HG03196 (cell line): ENCODE data around the gene HMCN1.
A peak's percentile ranks its signal among the peaks of the same experiment; 100 is the strongest.

Experiments used
- ATAC-seq: cut with Tn5 transposase; IDR thresholded peaks from one replicate; pipeline ENCODE4 v1.9.1; 2021; ENCODE audit not compliant: unreplicated experiment

The HMCN1 gene

DNA sequence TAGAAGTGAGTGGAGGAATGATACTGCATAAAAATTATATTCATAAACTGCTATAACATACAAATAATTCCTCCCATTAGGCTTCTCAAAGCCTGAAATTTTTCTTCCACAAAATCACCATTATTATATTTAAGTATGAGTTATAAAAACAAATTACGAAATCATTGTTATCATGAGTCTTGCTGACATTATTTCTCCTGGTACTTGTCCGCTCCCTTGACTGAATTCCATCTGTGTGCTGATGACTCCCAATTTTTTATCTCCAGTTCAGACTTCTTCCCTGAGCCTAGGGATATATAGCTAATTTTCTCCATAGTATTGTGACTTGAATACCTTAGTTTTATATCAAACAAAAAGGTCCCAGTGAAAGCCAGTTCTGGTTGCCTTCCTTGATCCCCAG, 268.2 kb downstream of the HMCN1 start:
- ATAC-seq, result no peak

DNA sequence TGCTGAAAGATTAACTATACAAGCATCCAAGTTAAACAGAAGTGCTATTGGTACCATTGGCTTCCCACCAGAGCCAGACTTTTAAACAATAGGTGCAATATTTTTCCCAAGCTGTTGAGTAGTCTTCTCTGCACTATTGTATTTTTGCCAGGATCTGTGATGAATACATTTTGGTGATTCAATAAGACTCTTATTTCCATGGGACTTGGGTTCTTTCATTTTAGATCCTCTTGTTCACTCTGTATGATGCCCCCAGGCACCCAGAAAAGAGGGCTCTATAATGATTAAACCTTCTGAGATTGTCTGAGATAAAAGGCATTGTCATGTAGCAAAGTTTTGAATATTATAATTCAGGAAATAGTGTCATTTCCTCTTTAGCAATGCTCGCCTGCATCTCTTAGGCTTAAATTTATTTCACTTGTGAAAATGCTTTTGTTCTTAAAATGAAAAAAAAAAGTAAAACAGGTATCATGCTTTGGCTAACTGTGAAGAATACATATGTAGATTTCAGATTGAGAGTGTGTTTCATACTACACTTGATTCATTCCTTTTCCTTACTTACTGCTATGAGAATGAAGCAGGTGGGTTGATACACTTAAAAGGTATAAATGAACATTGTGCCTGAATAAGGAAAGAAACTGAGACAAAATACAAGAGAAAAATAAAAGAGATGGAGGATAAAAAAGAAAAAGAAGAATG, 275.0 kb downstream of the HMCN1 start:
- ATAC-seq, result no peak

DNA sequence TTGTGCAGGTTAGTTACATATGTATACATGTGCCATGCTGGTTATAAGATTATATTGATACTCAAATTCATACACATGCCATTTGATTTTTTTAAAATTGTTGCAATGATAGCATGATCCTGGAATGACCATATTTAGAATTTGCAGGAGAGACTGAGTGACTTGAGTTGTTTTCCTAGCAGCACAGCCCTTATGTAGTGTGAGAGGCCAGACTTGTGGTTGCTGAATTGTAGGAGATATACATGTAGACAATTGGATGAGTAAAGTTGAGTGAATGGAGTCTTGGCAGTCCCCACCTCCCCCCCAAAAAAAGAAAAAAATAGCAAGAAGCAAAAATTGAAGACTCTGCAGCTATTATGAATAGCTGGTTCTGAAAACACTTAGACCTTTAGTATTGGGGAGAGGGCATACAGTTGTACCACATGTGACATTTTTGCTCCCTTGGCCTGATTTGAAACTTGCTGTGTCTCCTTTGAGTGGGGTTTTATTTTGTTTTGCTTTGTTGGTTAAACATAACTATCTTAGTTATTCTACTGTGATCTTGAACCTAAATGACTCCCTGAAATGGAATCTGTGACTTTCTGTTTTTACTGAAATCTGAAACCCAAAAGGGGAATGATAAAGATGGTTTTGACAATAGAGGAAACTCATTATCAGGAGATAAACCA, 280.3 kb downstream of the HMCN1 start:
- ATAC-seq, result no peak

DNA sequence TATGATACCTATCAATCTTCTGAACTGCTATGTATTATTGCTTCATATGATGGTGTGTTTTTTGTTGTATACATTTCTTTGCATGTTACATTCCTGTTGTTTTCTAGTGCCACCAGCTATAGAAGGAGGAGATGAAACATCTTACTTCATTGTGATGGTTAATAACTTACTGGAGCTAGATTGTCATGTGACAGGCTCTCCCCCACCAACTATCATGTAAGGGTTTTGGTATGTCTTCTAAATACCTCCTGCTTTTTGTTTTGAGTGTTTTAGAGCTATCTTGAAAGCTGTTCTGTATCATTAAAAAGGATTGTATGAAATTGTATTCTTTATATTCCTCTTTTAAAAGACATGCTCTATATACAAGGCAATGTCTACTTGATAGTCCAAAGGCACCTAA, 282.7 kb downstream of the HMCN1 start:
- ATAC-seq, result no peak

DNA sequence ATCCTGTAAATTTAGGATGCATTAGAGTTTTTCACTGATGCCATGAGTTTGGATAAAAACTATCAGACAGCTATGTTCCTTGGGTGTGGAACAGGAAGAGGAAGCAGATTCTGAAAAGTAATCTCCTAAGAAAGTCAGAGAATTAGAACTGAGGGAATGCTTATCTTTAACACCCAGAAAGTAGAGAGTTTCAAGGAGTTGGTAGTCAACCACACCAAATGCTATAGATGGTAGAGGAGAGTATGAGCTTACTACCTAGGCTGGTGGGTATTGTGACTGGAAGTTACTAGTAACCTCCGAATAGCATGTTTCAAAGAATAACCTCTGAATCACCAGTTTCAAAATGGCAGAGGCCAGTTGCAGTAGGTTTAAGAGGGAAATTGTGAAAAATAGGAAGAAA, 288.0 kb downstream of the HMCN1 start:
- no peak for ATAC-seq

DNA sequence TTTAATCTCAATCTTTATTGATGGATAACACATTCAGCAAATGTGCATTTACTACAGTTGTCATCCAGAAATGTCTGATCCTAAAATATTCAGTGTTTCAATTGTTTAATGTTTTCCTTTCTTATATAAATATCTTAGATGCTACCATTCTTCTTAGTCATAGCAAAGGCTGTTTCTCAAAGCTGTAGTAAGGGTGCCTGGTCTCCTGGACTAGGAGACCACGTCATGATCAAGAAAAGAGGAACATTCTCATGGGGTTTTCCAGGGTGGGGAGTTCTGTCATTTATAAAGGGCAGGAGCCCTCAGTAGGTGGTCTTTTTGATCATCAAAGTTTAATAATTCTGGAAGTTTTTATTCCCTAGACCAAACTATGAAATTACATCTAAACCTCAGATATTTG, 292.8 kb downstream of the HMCN1 start:
- ATAC-seq, result no peak

DNA sequence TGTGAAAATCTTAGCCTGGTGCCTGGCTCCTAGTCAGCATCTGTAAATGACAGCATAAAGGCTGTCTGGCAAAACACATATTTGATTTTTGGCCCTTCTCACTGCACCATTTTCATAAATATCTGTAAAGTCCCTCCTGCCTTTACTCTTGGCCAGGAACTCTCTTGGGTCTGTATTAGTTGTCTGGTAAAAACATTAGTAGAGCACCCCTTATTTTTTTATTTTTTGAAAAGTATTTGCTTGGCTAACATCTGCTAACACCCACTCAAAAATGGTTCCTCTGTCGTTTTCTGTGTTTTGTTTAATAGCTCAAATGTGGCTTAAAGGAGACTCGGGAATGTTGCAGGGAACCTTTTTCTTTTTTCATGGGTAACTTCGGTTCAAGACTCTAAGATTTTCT, 293.4 kb downstream of the HMCN1 start:
- ATAC-seq, result no peak

DNA sequence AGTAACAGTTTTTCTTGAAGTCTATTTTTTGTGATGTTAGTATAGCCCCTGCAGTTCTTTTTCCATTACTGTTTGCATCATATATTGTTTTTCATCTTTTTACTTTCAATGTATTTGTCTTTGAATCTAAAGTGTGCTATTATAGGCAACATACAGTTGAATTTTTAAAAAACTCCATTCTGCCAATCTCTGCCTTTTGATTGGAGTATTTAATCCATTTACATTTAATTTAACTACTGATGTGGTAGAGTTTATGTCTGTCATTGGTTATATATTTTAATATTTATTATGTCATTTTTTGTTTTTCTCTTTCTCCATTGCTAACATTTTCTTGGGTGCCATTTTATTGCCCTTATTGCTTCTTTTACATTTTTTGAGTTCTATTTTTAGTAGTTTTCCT, 296.3 kb downstream of the HMCN1 start:
- no peak for ATAC-seq

DNA sequence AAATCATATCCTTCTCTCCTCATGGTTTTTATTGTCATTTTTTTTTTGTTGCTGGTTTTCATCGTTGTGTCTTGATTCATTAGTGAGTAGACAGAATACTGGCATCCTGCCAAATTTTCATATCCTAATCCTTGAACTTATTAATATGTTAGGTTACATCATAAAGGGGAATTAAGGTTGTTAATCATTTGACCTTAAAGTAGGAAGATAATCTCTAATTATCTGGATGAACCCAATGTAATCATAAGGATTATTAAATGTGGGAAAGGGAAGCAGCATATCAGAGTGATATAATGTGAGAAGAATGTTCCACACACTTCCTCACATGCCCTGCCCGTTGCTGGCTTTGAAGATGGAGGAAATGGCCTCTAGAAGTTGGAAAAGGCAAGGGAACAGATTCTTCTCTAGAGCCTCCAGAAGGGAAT, 299.7 kb downstream of the HMCN1 start:
- ATAC-seq, result no peak

DNA sequence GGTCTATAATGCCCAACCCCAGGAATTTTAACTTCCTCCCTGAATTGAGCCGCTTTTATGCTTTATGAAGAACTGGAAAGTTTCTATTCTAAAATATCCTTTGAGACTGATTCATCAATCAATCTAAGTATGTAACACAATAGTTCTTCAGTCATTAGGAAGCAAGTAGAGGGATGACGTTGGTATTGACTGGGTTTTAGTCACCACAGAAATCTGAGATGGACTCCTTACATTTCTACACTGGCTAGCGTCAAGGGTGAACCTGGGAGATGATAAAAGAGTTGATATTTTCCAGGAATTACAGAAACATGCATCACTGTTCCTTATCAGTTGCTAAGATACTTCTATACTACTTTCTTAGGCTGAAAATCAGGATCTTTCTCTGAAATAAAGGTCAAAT, 308.0 kb downstream of the HMCN1 start:
- no peak for ATAC-seq

DNA sequence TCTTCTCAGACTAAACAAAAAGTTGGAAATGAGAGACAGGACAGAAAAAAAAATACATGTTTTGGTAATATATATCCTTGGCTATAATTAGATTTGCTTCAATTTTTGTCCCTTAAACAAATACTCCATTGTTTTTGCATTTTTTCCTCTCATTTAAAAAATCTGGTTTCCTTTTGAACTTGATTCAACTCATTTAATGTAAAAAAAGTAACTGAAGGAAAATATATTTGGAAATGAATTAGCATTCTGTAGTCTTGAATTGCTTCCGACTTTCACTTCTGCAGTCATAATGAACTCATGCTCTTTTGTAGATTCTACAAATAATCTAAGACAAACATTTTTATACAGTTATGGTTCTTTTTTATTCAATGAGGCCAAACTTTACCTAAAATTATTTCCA, 309.1 kb downstream of the HMCN1 start:
- ATAC-seq, result no peak

DNA sequence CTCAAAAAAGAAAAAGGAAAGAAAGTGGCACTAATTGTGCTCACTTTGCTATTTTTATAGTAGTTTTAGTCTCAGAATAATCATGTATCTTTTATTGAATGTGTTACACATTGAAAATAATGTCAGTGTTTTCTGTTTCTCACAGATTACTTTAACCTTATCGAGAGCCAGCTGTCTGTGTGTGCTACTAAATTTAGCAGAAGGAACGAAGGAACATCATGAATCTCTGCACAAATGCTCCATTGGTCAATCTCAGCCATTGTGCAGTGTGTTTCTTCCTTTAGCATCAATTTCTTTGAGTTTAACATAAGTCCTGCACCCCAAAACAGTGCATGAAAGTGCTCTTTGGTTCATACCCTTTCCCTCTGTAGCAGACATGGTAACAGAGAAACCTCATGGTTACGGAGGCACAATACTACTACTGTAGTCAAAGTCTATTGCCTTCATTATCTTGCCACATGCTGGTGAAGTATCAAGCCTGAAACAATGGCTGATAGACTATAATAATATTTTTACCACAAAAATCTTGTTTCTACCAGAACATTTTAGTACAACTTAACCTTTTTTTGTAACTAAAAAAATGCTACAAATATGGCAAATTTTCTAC, 310.0 kb downstream of the HMCN1 start:
- no peak for ATAC-seq

DNA sequence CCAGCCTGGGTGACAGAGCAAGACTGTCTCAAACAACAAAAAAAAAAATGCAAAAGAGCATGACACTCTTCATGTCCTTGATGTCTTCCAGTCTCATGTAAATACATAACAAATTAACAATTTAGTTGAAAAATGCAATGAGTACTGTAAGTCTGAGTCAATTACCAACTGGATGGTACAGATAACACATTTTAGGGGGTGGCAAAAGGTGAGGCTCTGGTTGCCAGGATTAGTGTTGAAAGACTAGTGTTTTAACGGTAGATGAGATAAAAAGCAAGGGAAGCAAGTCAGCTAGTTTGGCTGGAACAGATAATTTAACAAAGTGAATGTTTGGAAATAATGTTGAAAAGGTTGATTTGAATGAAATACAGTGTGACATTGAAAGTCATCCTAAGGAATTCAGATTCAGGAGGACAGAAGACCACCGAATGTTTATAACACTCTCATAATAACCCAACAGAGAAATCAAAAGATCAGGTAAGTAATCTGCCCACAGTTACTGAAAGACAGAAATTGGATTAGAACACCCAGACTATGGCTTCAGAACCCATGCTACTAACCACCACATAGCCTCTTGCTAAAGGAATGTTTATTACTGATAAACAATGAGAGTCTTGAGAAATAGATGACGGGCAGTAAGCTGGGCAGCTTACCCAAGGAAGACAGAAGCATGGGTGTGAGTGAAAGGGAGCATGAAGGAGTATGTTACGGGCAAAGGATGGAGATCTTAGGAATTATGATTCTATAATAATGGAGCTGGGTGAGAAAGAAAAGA, 312.4 kb downstream of the HMCN1 start:
- ATAC-seq, result no peak

DNA sequence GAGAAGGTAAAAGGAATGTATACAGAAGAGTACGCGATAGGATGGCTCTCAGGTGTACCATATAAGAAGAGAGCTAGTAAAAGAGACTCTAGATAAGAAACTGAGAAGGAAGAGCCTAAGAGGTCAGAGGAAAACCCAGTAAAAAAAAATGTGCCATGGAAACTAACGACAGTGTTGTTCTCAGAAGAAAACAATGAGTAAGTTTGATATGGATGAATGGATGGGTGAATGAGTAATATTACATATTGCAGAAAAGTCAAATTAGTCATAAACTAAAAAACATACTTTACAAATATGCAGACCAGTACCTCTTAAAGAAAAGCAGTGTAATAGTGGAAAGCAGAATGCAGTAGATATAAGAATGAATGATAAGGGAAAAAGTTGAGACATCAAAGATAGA, 316.2 kb downstream of the HMCN1 start:
- ATAC-seq, result no peak

DNA sequence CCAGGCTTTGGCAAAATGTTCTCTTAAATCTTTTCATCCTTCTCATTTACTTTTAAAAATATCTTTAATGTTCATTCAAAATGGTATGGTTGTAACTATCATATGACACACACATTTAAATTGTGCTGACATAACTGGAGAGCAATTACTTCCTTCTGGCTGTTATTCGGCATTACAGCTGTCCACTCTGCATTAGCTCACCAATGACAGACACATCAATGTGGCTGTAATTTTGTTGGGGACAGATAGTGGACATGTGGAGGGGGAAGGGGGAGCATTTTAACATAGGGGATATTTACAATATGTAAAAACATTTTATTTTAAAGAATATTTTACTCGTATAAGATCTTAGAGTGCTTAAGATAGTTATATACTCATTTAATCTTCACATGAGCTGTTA, 319.8 kb downstream of the HMCN1 start:
- no peak for ATAC-seq

DNA sequence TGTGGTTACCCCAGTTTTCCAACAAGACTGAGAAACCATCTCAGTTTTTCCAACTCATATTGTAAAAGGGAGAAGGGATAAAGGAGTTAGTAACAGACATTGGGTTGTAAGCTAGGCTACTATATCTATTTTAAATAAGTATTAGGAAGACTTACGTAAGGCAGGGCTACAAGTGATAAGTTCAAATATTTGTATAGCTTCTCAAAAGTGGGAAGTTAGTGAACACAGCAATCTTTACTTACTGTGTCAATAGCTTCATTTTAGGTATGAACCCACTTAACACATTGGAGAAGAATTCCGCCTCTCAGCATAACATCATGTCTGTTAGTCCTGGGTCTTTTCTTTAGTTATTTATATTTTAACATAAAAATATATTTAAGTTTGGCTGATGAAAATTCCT, 320.7 kb downstream of the HMCN1 start:
- no peak for ATAC-seq

DNA sequence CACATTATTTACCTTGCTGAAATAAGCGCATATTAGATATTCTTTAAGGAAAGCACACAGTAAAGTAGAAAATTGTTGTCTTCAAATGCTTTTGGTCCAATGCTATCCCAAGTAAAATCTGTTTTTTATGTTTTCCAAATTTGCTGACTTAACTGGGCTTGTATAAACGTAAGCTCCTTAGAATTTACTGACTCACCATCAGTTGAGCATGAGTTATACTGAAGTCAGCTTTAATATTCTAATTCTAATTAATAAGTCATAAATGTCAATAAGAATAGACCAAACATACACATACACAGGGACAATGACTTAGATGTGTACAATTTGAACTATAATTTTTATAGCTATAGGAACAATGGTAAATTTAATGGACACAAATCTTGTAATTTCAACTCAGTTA, 321.7 kb downstream of the HMCN1 start:
- no peak for ATAC-seq

DNA sequence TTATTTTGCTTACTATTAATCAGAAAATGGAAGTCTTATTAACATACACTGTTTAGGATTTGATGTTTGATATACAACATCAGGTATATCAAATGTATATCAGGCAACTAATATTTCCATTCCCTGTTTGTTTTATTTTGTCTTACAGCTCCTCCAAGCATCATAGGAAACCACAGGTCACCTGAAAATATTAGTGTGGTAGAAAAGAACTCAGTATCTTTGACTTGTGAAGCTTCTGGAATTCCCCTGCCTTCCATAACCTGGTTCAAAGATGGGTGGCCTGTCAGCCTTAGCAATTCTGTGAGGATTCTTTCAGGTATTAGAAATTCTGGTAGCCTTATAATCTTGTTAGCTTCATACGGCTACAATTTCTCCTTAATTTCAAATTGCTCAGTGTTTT, 322.9 kb downstream of the HMCN1 start:
- ATAC-seq, result no peak

DNA sequence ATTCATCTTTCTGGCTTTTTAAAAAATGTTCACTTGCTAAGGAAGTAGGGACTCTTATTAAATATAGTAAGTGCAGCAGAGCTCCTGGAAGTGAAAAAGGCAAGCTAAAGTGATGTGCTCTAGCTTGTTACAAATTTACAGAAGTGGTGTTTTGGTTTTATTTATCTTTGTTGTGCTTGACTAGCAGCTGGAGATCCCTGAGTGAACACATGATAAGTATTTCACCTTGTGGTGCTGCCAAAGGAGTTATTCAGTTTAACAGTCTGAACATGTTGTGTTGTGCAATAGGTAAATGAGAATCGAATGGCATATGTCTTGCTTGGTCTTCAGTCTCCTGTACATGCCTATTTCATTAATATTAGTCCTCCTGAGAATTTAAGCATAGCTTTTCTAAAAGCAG, 325.1 kb downstream of the HMCN1 start:
- ATAC-seq, result peak; percentile 65

DNA sequence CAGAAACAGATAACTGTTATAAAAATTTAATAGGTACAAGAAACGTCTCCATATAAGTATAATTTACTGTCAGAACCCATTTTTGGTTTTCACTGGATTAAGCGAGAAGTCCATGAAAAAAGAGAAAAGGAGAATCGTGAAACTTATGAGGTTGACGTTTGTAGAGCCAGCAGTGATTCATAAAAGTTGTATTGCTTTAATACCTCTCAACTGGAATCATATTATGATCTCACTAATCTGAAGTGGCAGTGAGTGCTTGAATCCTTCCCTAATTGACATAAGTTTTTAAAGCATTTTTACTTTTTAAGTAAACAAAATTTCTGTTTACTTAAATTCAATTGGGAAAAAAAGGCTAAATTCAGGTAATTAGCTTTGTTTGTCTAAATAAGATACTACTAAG, 325.6 kb downstream of the HMCN1 start:
- no peak for ATAC-seq

DNA sequence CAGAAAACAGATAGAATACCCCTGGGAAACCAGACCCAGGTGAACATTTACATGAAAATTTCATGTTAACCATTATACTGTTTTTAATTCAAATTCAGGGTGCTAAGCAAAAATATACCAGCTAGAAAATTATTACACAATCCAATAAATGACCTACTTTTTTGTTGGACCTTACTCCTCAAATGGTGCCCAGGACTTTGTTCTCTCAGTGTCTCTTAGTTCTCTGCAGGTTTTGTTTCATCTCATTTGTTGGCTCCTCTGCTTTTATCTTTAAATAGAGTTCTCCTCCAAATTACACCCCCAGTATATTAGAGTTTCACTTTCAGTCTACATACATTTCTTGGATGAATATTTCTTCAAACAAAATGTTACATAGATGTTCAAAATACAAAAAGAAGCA, 326.0 kb downstream of the HMCN1 start:
- ATAC-seq, result no peak
